H9 (cell line): ENCODE data around the gene SDK2. TPM values are rescaled to one million over a fixed set of nuclear protein-coding genes. Genes with fewer than 3 reads are reported as not detected.

Experiments used
- DNase-seq: peaks from one replicate; pipeline ENCODE4 v3.0.0-alpha.2; 2017
- H2AFZ ChIP-seq: one replicate; pipeline ENCODE4 v1.6.1; 2013; ENCODE audit warnings: mild to moderate bottlenecking, low read length, control low read depth, moderate library complexity
- H2AK5ac ChIP-seq: 2 replicates; pipeline ENCODE4 v1.6.1; 2013; ENCODE audit warnings: low read length, control low read depth, mixed read lengths; ENCODE audit not compliant: insufficient read length
- H2BK120ac ChIP-seq: one replicate; pipeline ENCODE4 v1.6.1; 2013; ENCODE audit warnings: low read depth, mild to moderate bottlenecking, low read length, control low read depth, inconsistent platforms; ENCODE audit not compliant: poor library complexity, severe bottlenecking
- H2BK12ac ChIP-seq: 2 replicates; pipeline ENCODE4 v1.6.1; 2013; ENCODE audit warnings: low read length, control low read depth, mixed read lengths, low read depth; ENCODE audit not compliant: insufficient read length
- H2BK15ac ChIP-seq: 2 replicates; pipeline ENCODE4 v1.6.1; 2013; ENCODE audit warnings: low read depth, low read length, control low read depth
- H2BK20ac ChIP-seq: one replicate; pipeline ENCODE4 v1.6.1; 2013; ENCODE audit warnings: low read depth, mild to moderate bottlenecking, low read length, control low read depth, inconsistent platforms; ENCODE audit not compliant: poor library complexity, severe bottlenecking
- H2BK5ac ChIP-seq: 2 replicates; pipeline ENCODE4 v1.6.1; 2013; ENCODE audit warnings: low read length, control low read depth, mixed read lengths; ENCODE audit not compliant: insufficient read length
- H3K14ac ChIP-seq: 2 replicates; pipeline ENCODE4 v1.6.1; 2013; ENCODE audit warnings: low read length, control low read depth; ENCODE audit not compliant: insufficient read depth
- H3K18ac ChIP-seq: 2 replicates; pipeline ENCODE4 v1.6.1; 2013; ENCODE audit warnings: low read depth, mild to moderate bottlenecking, mixed read lengths, low read length, control low read depth; ENCODE audit not compliant: insufficient read length
- H3K23ac ChIP-seq: 2 replicates; pipeline ENCODE4 v1.6.1; 2013; ENCODE audit warnings: low read length, control low read depth, mixed read lengths, low read depth; ENCODE audit not compliant: insufficient read length
- H3K23me2 ChIP-seq: 2 replicates; pipeline ENCODE4 v1.6.1; 2013; ENCODE audit warnings: low read depth, mild to moderate bottlenecking, mixed read lengths, low read length, control low read depth; ENCODE audit not compliant: insufficient read length, poor library complexity, severe bottlenecking
- H3K27ac ChIP-seq: 2 replicates; pipeline ENCODE4 v1.5.1; 2013; ENCODE audit warnings: low read length, control low read depth, mixed read lengths, low read depth; ENCODE audit not compliant: insufficient read length
- H3K27me3 ChIP-seq: 2 replicates; pipeline ENCODE4 v1.6.1; 2013; ENCODE audit warnings: low read length, control low read depth, inconsistent platforms; ENCODE audit not compliant: insufficient read depth
- H3K4ac ChIP-seq: 2 replicates; pipeline ENCODE4 v1.6.1; 2013; ENCODE audit warnings: low read depth, mild to moderate bottlenecking, control low read depth, inconsistent platforms, low read length, moderate library complexity
- H3K4me1 ChIP-seq: 2 replicates; pipeline ENCODE4 v1.6.1; 2013; ENCODE audit warnings: low read length, control low read depth, inconsistent platforms; ENCODE audit not compliant: insufficient read depth
- H3K4me2 ChIP-seq: 2 replicates; pipeline ENCODE4 v1.6.1; 2013; ENCODE audit warnings: low read length, control low read depth, mixed read lengths; ENCODE audit not compliant: insufficient read length, insufficient read depth
- H3K56ac ChIP-seq: 2 replicates; pipeline ENCODE4 v1.6.1; 2013; ENCODE audit warnings: low read depth, mild to moderate bottlenecking, mixed read lengths, low read length, control low read depth; ENCODE audit not compliant: insufficient read length
- H3K79me1 ChIP-seq: 2 replicates; pipeline ENCODE4 v1.6.1; 2013; ENCODE audit warnings: low read depth, mild to moderate bottlenecking, moderate library complexity, low read length, control low read depth, inconsistent platforms; ENCODE audit not compliant: insufficient read depth, poor library complexity, severe bottlenecking
- H3K79me2 ChIP-seq: 2 replicates; pipeline ENCODE4 v1.6.1; 2013; ENCODE audit warnings: low read length, control low read depth, inconsistent platforms; ENCODE audit not compliant: insufficient read depth
- H3K9ac ChIP-seq: 2 replicates; pipeline ENCODE4 v1.6.1; 2013; ENCODE audit warnings: low read length, control low read depth, mixed read lengths; ENCODE audit not compliant: insufficient read length; ENCODE audit errors: extremely low read depth
- H3K9me3 ChIP-seq: one replicate; pipeline ENCODE4 v1.6.1; 2013; ENCODE audit warnings: low read depth, low read length, inconsistent platforms; ENCODE audit not compliant: control insufficient read depth
- H3T11ph ChIP-seq: one replicate; pipeline ENCODE4 v1.6.1; 2013; ENCODE audit warnings: mild to moderate bottlenecking, low read length, control low read depth, inconsistent platforms
- H4K20me1 ChIP-seq: one replicate; pipeline ENCODE4 v1.6.1; 2013; ENCODE audit not compliant: control insufficient read depth, insufficient read length, insufficient read depth
- H4K5ac ChIP-seq: 2 replicates; pipeline ENCODE4 v1.6.1; 2013; ENCODE audit warnings: low read depth, mild to moderate bottlenecking, mixed read lengths, low read length, control low read depth; ENCODE audit not compliant: insufficient read length
- H4K8ac ChIP-seq: replicated peaks from 2 replicates; pipeline ENCODE4 v1.6.1; 2013; ENCODE audit warnings: low read length, control low read depth, mixed read lengths, low read depth; ENCODE audit not compliant: insufficient read length
- H4K91ac ChIP-seq: 2 replicates; pipeline ENCODE4 v1.6.1; 2013; ENCODE audit warnings: low read depth, mild to moderate bottlenecking, moderate library complexity, mixed read lengths, low read length, control low read depth; ENCODE audit not compliant: insufficient read length
- H3K27ac Mint-ChIP-seq, 3 experiments: 2 replicates in 2 of 3; 3 replicates in 1 of 3; pipeline ENCODE4 v1.8.0; 2020 to 2021; ENCODE audit warnings: mixed read lengths in 3 of 3, mild to moderate bottlenecking in 1 of 3, moderate library complexity in 1 of 3
- H3K27me3 Mint-ChIP-seq: 2 replicates; pipeline ENCODE4 v1.8.0; 2021; ENCODE audit warnings: low read depth, mild to moderate bottlenecking, moderate library complexity, mixed read lengths
- H3K36me3 Mint-ChIP-seq, 3 experiments: 2 replicates in 2 of 3; 3 replicates in 1 of 3; pipeline ENCODE4 v1.8.0; 2020 to 2021; ENCODE audit warnings: low read depth in 3 of 3, mixed read lengths in 3 of 3; ENCODE audit not compliant: insufficient read depth in 1 of 3
- H3K4me1 Mint-ChIP-seq, 2 experiments: 2 replicates each; pipeline ENCODE4 v1.8.0; 2020; ENCODE audit warnings: mixed read lengths in 2 of 2
- H3K4me3 Mint-ChIP-seq, 2 experiments: 2 replicates in 1 of 2; 3 replicates in 1 of 2; pipeline ENCODE4 v1.8.0; 2020 to 2021; ENCODE audit warnings: mild to moderate bottlenecking in 2 of 2, mixed read lengths in 2 of 2, moderate library complexity in 1 of 2
- H3K9me3 Mint-ChIP-seq, 2 experiments: 2 replicates in 1 of 2; 3 replicates in 1 of 2; pipeline ENCODE4 v1.8.0; 2020; ENCODE audit warnings: mild to moderate bottlenecking in 2 of 2, mixed read lengths in 2 of 2, moderate library complexity in 1 of 2
- CTCF ChIP-seq: fragments of 200-600 bp; sonication (generic); conservative IDR thresholded peaks from 3 replicates; pipeline ENCODE4 v1.8.0; 2021; ENCODE audit warnings: antibody characterized with exemption, mild to moderate bottlenecking
- WGBS: extraction: QIAGEN DNeasy Blood & Tissue Kit; methylation state at CpG from one replicate; pipeline ENCODE4 v1.1.7; 2013; ENCODE audit warnings: missing lambda C conversion rate, low lambda C conversion rate, mixed read lengths; ENCODE audit not compliant: insufficient read length; ENCODE audit errors: extremely low coverage; 5-methylcytosine and 5-hydroxymethylcytosine counted together
- total RNA-seq: library from RNA; stranded (reverse); gene quantifications from 2 replicates; pipeline ENCODE4 v1.2.1, GENCODE V29; 2021

The SDK2 gene
- total RNA-seq, 1 experiment from 2014 or later = 9.1 TPM

- Histone ChIP-seq H3K79me2 (no peaks in the 10 kb centered on the region), H3K4ac (no peak overlapping the region), H2AK5ac (no peak overlapping the region), H2BK120ac (no peak overlapping the region), H4K91ac (no peak overlapping the region), H2BK20ac (no peak overlapping the region), H3K4me1 (peaks cover 4% of the 10 kb centered on the region; the same call in 1 of the 2 replicates), H3K79me1 (no peaks in the 10 kb centered on the region), H3K23ac (no peak overlapping the region), H4K20me1 (no peaks in the 10 kb centered on the region), H3K9ac (no peak overlapping the region), H2BK15ac (no peak overlapping the region), H3K18ac (no peak overlapping the region), H3K27me3 (no peaks in the 10 kb centered on the region), H3K14ac (no peak overlapping the region), H3K23me2 (no peaks in the 10 kb centered on the region), H3K4me2 (no peak overlapping the region), H3K27ac (no peak overlapping the region), H4K5ac (no peak overlapping the region), H2BK12ac (no peak overlapping the region), H4K8ac (no peak overlapping the region), H2AFZ (no peak overlapping the region), H3K9me3 (no peaks in the 10 kb centered on the region), H3K56ac (no peak overlapping the region), H2BK5ac (no peak overlapping the region), H3T11ph (no peak overlapping the region)
- H3K27ac Mint-ChIP-seq = peak overlapping the region in 2 of 3 experiments; percentile 0; a peak in 3 of 7 replicates
- no peaks in the 10 kb centered on the region for H3K9me3 Mint-ChIP-seq
- H3K27me3 Mint-ChIP-seq = peaks cover 7% of the 10 kb centered on the region
- 100% methylated on average over 2 of the region's 7 CpGs for WGBS
- H3K4me3 Mint-ChIP-seq = no peak overlapping the region
- H3K36me3 Mint-ChIP-seq = peaks cover 0 to 8% (median 2%) of the 10 kb centered on the region in 3 experiments; a peak in 2 of 7 replicates
- DNase-seq = peak; percentile 27
- H3K4me1 Mint-ChIP-seq = peaks cover 40 to 58% of the 10 kb centered on the region in 2 experiments
- no peak for TF ChIP-seq CTCF
Measured at GRCh38 chr17:73610331-73610911, 33.8 kb downstream of the SDK2 start.
